ENCODE results near the gene CPLX1.
"Not testable (repeated sequence)": the region's sequence is repeated elsewhere in the genome, so short reads cannot be mapped to it uniquely, and the experiment has no call there.

Gene CPLX1

DNA sequence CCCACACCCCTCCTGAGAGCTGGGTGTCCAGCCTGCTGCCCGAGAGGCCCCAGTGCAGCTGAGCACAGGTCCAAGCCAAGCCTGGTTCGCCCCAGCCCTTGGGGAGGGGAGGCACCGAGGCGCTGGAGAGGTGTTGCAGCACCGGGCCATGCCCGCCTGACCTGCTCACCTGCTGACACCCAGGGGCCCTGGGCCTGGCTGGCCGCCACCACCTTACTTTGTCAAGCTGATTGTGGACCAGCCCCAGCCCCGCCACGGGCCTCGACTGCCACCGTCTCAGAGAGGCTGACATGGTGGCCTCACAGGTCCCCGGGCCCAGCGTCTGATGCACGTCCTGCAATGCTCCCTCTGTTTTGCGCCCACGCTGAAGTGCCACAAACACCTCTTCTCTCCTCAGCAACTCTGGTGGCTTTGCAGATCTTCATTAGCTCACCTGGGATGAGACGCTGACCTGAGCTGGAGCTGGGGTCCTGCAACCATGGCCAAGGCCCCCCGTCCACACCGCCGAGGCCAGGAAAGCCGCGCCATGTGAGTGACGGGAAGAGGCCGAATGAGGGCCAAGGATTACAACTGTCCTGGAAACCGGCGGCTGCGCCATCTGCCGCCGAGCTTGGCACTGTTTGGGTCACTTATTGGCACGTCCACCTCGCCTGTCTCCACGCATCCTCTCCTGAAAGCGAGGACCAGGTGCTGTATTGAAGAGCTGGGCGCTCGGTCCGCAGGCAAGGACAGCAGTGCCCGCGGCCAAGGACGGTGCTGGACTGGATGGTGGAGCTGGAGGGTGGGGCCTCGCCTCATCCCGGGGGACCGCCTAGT is 7.6 kb downstream of the CPLX1 start:
- no peak for DNase-seq

DNA sequence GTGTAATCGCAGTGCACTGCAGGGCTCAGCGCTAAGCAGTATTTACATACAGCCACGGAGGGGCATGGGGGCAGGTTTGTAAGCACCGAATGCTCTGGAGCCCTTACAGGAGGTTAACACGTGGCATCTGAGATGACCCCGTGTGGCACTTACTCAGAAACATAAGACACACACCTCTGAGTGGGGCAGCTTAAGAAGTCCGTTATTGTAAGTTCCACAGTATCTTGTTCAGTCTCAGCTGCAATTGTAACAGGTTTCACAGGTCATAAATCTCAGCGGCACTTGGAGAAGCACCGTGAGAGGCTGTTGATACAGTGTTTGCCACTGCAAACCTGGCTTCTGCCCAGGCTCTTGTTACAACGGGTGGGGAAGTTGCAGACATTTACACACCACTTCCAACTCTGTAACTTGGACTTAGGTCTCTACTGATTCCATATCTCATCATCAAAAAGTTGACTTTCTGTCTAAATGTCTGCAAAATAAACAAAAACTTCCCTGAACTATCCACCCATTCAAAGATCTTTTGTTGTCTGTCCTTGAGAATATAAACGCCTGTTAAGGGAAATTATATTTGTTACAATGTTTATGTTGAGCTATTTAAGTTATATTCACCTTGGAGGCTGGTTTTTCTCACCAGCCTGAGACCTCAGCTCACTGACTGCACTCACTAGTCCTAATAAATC is 10.3 kb downstream of the CPLX1 start:
- no peak for DNase-seq

DNA sequence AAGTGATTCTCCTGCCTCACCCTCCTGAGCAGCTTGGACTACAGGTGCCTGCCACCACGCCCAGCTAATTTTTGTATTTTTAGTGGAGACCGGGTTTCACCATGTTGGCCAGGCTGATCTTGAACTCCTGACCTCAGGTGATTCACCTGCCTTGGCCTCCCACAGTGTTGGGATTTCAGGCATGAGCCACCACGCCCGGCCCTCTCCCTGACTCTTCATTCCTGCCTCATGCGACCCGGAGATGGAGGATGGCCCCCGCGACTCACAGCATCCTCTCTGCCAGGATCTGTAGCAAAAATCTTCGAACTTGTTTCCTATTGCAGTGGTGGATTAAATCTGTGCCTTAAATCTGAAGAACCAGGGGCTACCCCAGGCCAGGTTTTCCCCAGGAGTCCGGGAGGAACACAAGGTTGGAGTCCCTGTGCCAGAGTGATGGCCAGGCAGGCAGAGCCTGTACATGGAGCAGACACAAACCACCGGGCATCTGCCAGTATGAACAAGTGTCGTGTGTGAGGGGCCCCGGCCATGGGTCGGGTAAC is 11.5 kb downstream of the CPLX1 start:
- no peak for DNase-seq

DNA sequence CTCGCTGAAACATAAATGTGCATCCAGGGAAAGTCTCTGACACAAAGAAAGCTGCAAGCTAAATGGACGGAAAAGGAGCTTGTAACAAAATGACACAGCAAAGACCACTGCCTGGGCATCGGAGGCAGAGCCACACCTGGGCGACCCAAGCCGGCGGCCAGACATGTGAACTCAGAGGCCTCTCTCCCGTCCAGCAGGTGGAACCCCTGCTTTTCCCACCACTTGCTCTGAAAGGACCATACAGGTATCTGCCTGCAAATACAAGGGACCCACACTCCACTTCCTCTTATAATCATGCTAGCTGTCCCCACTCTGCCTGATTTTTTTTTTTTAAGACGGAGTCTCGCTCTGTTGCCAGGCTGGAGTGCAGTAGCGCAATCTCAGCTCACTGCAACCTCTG is 12.0 kb downstream of the CPLX1 start:
- no peak for DNase-seq

DNA sequence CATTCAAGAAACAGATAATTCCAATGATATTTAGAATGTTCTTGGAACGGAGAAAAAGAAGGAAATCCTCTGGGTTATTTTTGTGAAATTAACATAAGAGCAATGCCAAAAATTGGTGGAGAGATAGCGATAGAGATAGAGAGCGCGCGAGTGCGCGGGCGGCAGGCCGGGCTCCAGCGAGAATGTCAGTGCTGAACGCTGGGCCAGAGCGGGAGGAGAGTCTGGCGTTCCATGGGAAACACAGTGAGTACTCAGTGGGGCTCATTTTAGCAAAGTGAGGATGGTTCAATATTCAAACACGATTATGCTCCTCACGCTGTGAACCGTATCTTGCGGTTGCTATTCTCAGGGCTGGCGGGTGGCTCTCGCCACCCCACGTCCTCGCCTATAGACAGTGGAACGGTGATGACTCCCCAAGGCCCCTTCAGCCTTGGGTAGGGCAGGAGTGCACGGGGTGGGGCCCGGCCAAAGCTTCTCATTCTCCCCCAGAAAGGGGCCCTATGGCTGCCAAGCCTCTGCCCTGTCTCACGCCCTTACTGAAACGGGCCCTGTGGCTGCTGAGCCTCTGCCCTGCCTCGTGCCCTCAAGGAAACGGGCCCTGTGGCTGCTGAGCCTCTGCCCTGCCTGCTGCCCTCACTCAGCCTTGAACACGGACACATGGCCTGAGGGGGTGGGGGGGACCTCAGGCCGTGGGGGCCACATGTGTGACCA is 16.9 kb downstream of the CPLX1 start:
- no peak for DNase-seq

DNA sequence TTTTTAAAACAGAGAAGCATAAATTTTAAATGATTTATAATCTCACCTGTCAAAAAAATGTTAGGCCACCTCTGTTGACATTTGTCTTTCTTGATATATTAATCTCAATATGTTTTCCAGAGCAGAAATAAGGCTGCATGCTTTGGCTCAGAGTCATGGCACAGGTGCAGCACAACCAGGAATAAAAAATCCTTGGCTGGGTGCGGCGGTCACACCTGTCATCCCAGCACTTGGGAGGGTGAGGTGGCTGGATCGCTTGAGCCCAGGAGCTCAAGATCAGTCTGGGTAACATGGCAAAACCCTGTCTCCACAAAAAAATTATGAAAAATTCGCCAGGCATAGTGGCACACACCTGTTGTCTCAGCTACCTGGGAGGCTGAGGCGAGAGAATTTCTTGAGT is 18.1 kb downstream of the CPLX1 start:
- no peak for DNase-seq

DNA sequence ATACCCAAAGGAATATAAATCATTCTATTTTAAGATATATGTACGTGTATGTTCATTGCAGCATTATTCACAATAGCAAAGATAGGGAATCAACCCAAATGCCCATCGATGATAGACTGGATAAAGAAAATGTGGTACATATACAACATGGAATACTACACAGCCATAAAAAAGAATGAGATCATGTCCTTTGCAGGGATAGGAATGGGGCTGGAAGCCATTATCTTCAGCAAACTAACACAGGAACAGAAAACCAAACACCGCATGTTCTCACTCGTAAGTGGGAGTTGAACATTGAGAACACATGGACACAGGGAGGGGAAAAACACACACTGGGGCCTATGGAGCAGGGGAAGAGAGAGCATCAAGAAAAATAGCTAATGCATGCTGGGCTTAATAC is 18.9 kb downstream of the CPLX1 start:
- DNase-seq = not testable (repeated sequence)

DNA sequence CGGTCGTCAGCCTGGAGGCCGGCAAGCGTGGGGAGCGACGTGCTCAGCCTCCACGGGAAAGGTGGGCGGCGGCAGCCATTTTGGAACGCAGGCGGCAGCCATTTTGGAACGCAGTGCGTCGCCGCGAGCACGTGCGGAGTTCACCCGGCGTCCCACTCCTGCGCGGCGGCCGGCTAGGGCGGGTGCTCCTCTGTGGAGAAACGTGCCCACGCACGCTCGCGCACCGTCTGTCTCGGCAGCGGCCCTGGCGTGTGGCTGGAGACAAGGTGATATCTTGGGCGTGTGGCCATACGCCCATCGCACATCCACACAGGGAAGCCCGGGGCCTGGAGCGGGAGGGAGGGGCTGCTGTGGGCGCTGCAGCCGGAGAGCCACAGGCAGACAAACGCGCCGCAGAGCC is 21.1 kb downstream of the CPLX1 start:
- DNase-seq = no peak

DNA sequence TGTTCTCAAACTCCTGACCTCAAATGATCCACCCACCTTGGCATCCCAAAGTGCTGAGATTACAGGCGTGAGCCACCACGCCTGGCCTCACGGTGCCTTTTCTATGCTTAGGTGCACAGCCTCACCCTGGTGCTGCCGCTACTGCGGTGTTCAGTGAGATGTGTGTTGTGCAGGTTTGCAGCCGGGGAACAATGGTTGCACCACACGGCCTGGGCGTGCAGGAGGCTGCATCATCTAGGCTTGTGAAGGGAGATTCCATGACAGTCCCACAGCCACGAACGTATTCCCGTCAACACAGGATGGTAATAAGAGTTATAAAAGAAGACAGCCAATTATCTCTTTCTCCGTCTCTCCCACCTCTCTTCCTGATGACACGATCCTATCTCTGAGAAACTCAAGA is 22.0 kb downstream of the CPLX1 start:
- no peak for DNase-seq

DNA sequence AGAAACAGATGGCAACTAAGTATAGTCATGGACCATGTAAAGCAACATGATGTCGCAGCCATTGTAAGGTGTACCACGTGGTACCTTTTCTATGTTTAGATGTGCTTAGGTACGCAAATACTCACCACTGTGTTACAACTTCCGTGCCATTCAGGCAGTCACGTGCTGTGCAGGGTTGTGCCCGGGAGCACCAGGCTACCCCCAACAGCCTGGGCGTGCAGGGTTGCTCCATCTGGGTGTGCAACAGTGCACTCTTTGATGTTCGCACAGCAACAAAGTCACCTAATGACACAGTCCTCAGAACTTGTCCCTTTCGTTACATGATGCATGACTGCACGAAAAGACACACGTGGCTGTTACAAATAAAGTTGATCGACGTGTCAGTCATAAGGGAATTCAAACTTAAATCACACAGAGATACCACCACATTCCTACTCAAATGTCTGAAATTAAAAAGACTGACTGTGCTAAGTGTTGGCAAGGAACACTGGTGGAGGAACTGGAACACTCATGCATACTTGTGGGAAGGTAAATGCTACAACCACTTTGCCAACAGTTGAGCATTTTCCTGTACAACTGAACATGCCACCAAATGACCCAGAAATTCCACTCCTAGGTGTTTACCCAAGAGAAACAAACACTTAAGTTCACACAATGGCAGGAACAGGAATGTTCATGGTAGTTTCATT is 24.3 kb downstream of the CPLX1 start:
- DNase-seq = no peak

DNA sequence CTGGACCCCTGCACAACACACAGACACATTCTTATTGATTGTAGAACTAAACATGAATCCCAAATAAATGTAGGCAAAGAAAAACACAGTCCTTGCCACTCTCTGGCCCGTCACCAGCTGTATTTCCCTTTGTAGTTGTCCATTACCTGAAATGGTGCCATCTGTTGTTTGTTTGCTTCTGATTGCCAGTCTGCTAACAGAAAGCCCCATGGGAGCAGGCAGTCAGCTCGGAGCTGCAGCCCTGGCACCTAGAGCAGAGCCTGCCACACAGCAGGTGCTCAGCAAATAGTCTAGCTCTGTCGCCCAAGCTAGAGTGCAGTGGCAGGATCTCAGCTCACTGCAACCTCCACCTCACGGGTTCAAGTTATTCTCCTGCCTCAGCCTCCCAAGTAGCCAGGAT is 28.9 kb downstream of the CPLX1 start:
- no peak for DNase-seq

DNA sequence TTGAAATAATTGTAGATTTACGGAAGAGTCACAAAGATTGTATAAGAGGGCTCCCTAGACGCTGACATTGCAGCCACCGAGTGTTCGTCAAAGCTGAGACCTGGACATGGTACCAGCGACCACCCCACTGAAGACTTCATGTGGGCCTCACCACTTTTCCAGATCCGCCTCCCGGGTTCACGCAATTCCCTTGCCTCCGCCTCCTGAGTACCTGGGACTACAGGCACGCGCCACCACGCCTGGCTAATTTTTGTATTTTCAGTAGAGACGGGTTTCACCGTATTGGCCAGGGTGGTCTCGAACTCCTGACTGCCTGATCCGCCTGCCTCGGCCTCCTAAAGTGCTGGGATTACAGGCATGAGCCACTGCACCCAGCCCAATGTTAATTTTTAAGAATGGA is 29.7 kb downstream of the CPLX1 start:
- DNase-seq = no peak

DNA sequence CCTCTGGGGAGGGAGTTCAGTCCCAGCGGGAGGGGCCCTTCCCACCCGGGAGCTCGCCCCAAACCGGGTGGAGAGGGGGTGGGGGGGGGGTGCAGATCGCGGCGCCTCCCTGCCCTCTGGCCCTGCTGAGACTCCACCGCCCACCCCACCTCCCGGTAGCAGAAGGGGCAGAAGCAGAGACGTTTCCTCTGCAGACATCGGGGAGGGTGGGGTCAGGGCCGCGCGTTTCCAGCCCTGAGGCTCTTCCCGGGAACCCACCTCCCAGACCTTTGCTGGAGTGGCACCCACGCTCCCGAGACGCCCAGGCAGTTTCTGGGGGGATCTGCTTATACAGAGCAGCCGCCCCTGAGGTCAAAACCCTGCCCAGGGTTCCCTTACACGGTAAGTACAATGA is 30.2 kb downstream of the CPLX1 start:
- DNase-seq = no peak

DNA sequence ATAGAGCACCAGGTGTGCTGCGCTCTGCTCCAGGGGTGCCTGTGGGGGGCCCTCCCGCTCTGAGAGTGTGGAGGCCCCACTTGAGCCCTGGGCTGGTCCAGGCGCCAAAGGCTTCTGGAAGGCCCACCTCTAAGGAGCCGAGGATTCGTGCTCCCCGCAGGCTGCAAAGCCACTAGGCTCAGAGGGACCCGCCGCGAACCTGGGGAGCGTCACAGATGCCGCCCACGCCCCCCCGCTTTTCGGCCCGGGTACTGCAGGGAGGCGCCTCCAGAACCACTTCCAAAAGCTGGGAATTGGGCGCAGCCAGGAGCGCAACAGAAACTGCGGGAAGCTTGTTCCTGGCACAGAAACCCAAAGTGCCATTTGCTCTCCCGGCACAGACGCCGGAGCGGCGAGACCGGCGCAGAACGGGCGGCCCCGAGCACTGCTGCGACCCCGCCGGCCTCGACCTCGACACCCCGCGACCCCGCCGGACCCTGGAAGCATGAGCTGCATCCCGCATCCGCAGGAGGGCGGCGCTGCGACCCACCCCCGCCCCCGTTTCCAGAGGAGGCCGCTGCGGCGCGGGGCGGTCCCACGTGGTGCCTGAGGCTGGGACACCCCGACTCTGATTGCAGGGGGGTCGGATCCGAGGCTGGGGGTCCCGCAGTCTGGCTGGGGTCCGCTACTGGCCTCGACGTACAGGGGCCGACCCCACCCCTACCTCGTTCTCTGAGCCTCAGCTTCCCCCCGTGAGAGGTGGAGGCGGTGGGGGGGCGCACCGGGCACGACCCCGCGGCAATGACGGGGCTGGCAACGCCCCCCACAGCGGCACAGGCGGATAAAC is 30.8 kb downstream of the CPLX1 start:
- DNase-seq = no peak

DNA sequence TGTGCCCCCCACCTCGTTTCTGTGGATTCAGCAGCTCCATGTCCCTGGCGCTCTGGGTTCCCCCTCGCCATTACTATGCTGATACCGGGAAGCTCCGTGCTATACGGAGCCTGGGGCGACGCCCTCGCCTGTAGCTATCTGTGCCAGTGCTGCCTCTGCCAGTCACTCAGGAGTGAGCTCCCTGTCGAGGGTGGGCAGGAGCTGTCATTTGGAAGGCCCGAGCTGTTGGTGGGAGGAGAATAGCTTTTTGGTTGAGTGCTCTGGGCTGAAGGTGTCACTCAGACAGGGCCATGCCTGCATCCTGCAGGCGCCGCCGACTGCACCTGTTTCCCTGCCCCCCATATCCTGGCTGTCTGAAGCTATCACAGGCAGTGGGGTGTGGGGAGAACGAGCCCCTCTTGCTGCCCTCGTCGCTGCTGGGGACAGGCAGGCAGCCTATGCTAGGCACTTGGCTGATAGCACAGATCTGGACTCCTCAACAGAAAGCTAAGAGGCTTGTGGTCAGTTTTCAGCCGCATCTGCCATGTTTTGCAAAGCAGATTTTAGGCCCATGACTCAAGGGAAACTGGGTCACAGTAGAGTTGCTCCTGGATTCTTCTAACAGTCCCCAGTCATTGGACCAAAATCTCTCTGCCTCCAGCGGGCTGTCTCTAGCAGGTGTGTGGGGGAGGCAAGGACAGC is 31.8 kb downstream of the CPLX1 start:
- no peak for DNase-seq

DNA sequence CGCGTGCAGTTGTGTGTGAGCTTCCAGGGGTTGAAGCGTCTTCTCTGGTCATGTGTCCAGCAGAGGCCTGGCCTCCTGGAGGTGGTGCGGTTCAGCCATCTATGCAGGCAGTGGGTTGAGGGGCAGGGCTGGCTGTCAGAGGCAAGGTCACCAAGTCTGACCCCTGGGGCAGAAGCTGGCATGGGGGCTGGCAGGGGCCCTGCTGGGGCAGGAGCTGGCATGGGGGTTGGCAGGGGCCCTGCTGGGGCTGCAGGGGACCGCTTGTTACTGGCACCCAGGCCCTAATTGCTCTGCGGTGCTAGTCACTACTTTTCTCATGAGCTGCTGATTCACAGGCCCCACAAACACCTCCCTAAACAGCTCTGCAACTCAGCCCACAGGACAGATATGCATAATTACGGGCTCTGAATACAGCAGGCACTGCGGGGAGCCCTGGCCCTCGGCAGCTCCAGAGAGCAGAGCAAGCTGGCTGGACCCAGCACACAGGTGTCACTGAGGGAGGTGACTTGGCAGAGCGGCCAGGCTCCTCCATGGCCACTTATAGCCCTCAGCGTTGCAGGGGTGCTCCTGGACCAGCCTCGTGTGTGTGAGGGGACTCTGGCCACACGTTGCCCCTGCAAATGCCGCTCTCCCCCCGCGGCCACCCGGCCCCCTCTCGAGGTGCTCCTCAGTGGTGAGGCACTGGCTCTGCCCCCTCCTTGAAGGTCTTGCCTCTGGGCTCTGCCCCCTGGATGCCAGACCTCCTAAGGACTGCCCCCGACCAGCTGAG is 32.7 kb downstream of the CPLX1 start:
- DNase-seq = no peak

DNA sequence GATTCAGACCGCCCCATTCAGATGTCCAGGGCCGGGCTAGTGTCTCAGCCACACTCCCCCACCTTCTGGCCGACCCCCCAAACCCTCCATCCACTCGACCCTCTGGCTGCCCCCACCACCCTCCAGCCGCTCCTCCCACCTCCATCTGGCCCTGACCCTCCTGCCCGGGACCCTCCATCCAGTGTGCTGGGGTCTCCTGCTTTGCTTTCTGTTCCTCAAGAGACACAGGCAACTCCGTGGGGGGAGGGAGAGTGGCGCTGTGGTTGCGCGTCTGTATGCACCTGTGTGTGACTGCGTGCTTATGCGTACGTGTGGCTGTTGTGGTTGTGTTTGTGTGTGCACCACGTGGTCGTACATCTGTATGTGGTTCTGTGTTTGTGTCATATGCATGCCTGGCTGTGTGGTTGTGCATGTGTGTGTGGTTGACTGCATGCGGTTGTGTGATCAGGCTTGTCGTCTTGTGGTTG is 33.3 kb downstream of the CPLX1 start:
- DNase-seq = no peak

DNA sequence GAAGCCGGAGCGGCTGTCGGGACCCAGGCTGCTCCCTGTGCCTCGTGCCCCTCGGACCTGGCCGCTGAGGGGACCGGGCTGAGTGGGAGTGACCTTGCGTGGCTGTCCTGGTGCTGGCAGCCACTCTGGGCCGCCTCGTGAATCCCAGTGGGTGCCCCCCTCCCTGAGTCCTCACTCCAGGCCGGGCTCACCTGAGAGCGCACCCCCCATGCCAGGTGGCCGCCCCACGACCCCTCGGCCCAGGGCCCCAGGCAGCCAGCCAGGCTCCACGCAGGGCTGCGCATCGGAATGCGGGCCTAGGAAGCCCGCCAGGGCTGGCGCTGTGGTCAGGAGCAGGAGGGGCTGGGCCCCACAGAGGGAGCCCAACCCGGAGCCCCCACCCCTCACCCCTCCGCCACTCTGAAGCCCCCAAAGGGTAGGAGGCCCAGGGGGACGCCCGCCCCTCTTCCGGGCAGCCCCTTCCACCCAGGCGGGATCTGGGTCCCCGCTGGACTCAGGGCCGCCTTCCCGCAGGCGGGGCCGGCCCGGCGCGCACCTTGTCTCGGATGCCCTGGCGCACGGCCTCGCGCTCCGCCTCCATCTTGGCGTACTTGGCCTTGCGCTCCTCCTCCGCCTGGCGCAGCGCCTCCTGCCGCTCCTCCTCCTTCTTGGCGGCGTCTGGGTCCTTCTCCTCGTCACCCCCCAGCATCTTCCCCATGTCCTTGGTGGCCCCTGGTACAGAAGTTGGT is 33.9 kb downstream of the CPLX1 start:
- DNase-seq = peak; percentile 30 to 39

DNA sequence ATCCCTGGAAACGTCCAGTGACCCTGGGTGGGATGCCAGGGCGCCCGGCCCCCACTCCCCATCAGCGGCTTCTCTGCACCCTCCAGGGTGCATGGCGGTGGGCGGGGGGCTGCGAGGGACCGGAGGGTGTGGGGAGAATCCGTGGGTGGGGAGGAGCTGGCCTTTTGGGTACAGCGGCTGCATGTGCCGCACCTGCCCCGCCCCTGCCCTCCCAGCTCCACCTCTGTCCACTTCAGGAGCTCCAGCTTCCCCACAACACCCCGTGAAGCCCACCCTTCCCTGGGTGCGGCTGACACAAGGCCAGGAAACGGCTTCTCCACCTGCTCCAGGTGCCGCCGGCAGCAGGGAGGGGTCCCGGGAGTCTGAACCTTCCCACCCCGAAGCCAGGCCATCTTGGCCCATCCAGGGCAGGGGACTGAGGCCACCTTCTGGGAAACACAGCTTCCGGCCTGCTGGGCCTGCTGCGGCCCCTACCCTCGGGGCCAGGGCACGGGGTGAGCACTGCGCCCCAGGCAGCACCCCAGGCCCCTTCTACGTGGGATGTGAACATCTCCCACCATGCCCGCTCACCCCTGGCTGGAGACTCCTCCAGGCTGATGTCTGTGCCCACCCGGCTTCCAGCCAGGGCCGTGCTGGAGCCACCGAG is 34.6 kb downstream of the CPLX1 start:
- DNase-seq = no peak

DNA sequence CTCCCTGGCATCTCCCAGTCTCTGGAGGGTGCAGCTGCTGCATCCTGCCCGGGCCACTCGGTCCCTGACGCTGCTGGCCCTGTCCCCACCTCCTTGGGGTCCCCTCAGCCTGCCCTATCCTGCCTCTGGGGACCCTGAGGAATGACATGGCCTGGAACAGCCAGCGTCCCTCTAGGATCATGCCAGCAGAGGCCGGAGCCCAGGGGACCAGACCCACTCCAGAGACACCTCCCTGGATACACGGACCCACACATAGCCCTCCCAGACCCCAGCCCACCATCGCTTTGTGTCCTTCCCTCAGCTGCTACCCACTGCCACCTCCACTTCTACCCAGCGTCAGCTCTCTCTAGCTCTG is 35.5 kb downstream of the CPLX1 start:
- no peak for DNase-seq

All from activated CD4-positive, alpha-beta T cell treated with anti-CD3 and anti-CD28 coated beads for 4 hours (primary cell).